ENCODE results near the gene RNF223.
A peak's percentile ranks its signal among the peaks of the same experiment; 100 is the strongest.

RNF223 gene
- 0 reads per million in 3 donors for total RNA-seq

DNA sequence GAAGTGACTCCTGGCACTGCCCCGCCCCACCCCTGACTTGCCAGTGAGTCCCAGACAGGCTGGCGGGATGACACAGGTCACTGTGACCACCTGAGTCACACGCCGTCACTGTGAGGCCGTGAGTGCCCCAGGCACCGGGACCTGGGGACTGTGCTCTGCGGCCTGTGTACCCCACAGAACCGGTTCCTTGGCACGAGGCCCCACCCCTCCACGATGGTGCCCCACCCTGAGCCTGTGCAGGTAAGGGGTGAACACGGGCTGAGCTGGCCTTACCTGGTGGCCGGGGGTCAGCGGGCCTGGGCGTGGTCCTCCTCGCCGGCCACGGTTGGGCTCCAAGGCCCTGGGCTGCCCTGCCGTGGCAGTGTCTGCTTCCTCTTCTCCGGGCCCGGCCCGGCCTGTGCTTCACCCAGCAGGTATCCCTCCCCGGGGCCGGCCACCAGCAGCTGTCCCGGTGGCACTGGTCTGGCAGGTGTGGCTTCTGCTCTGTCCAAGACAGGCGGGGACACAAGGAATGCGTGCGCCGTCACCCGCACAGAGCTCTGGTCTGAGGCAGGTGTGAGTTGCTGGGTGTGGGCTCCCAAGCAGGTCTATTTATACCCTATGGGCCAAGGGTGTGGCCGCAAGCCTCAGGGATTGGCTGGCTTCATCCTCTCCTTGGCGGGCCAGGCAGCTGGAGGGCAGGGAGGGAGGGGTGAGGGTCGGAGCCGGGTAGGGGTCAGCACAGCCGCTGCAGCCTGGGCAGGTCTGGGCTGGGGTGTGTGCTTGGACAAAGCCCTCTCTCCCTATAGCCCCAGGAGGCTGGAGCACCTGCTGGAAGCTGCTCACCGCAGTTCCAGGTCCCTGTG is at the start of gene RNF223:
Gene RNF223 (minus strand): TSS at position 564 of the 845 bp plus-strand sequence. CDS start 1,740 bp downstream, outside the sequence.
- H3K4me3 ChIP-seq (ENCODE audit: insufficient read depth, low read depth, low read length, poor library complexity, severe bottlenecking): no peak within 1 kb of the TSS
- DNase-seq: no peak
- H3K36me3 ChIP-seq (ENCODE audit: control insufficient read depth, insufficient read depth, low read length): no peaks in the 10 kb centered on the region
- H3K27me3 ChIP-seq (replicated peaks; ENCODE audit: control insufficient read depth, insufficient read depth, low read length, poor library complexity, severe bottlenecking): peaks cover 8% of the 10 kb centered on the region
- no peaks in the 10 kb centered on the region for H3K9me3 ChIP-seq (ENCODE audit: control insufficient read depth, low read length)
- peaks cover 7% of the 10 kb centered on the region for H3K4me1 ChIP-seq (ENCODE audit: control insufficient read depth, insufficient read depth, low read length, poor library complexity, severe bottlenecking)
- no peak within 1 kb of the TSS for H3K27ac ChIP-seq (ENCODE audit: insufficient read depth, low read length, poor library complexity, severe bottlenecking)

- Histone ChIP-seq H3K27me3 (replicated peaks; ENCODE audit: control insufficient read depth, insufficient read depth, low read length, poor library complexity, severe bottlenecking) (no peaks in the 10 kb centered on the region), H3K27ac (ENCODE audit: insufficient read depth, low read length, poor library complexity, severe bottlenecking) (no peak overlapping the region), H3K36me3 (ENCODE audit: control insufficient read depth, insufficient read depth, low read length) (no peaks in the 10 kb centered on the region), H3K9me3 (ENCODE audit: control insufficient read depth, low read length) (no peaks in the 10 kb centered on the region), H3K4me3 (ENCODE audit: insufficient read depth, low read depth, low read length, poor library complexity, severe bottlenecking) (no peak overlapping the region), H3K4me1 (ENCODE audit: control insufficient read depth, insufficient read depth, low read length, poor library complexity, severe bottlenecking) (peaks cover 10% of the 10 kb centered on the region)
- no peak for DNase-seq
Observed at GRCh38 chr1:1122981-1123480, 48.9 kb upstream of the RNF223 start.

DNA sequence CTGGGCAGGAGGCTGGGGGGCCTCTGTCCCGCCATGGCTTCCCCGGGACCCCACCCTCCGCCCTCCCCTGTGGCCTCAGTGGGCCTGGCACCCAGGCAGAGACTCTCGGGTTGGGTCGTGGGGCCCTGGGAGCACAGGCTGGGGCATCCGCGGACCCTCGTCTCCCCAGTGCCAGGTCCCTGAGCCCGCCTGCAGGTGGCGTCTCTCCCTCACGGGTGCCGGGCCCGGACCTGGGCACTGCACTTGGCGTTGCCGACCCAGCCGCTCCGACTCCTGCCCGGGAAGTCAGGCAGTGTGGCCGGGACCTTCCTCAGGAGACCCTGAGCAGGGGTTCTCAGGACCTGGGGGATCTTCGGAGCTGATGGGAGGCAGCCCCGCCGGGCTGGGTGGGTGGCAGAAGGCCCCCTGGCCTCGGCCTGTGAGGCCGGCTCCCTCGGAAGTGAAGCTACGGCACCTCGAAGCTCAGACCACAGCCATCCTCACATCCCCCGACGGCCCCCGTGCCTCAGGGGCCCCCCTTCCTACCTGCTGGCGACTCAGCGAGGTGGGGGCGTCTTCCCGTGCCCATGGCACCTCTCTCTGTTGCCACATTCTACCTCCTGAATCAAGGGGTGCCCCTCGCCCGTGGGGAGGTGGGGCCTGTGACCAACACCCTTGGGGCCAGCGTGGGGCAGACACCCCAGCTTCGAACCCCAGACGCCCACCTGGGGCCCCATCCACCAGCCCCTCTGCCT is 48.1 kb upstream of the RNF223 start:
- peak; percentile 65 to 74 (median 68) for DNase-seq
- H3K4me1 ChIP-seq (ENCODE audit: control insufficient read depth, insufficient read depth, low read length, poor library complexity, severe bottlenecking): peaks cover 10% of the 10 kb centered on the region
- H3K27me3 ChIP-seq (replicated peaks; ENCODE audit: control insufficient read depth, insufficient read depth, low read length, poor library complexity, severe bottlenecking): no peaks in the 10 kb centered on the region
- no peak overlapping the region for H3K27ac ChIP-seq (ENCODE audit: insufficient read depth, low read length, poor library complexity, severe bottlenecking)
- no peaks in the 10 kb centered on the region for H3K9me3 ChIP-seq (ENCODE audit: control insufficient read depth, low read length)
- H3K36me3 ChIP-seq (ENCODE audit: control insufficient read depth, insufficient read depth, low read length): no peaks in the 10 kb centered on the region
- peak overlapping the region; percentile 56 for H3K4me3 ChIP-seq (ENCODE audit: insufficient read depth, low read depth, low read length, poor library complexity, severe bottlenecking)

- Histone ChIP-seq H3K4me3 (ENCODE audit: insufficient read depth, low read depth, low read length, poor library complexity, severe bottlenecking) (peak overlapping the region; percentile 56), H3K27ac (ENCODE audit: insufficient read depth, low read length, poor library complexity, severe bottlenecking) (no peak overlapping the region), H3K9me3 (ENCODE audit: control insufficient read depth, low read length) (no peaks in the 10 kb centered on the region), H3K4me1 (ENCODE audit: control insufficient read depth, insufficient read depth, low read length, poor library complexity, severe bottlenecking) (peaks cover 12% of the 10 kb centered on the region), H3K27me3 (replicated peaks; ENCODE audit: control insufficient read depth, insufficient read depth, low read length, poor library complexity, severe bottlenecking) (no peaks in the 10 kb centered on the region), H3K36me3 (ENCODE audit: control insufficient read depth, insufficient read depth, low read length) (no peaks in the 10 kb centered on the region)
- DNase-seq: no peak
Observed at GRCh38 chr1:1121611-1122077, 47.5 kb upstream of the RNF223 start.

- Histone ChIP-seq H3K4me1 (ENCODE audit: control insufficient read depth, insufficient read depth, low read length, poor library complexity, severe bottlenecking) (peaks cover 13% of the 10 kb centered on the region), H3K36me3 (ENCODE audit: control insufficient read depth, insufficient read depth, low read length) (no peaks in the 10 kb centered on the region), H3K27ac (ENCODE audit: insufficient read depth, low read length, poor library complexity, severe bottlenecking) (no peak overlapping the region), H3K4me3 (ENCODE audit: insufficient read depth, low read depth, low read length, poor library complexity, severe bottlenecking) (no peak overlapping the region), H3K9me3 (ENCODE audit: control insufficient read depth, low read length) (no peaks in the 10 kb centered on the region), H3K27me3 (replicated peaks; ENCODE audit: control insufficient read depth, insufficient read depth, low read length, poor library complexity, severe bottlenecking) (no peaks in the 10 kb centered on the region)
- DNase-seq: no peak
Observed at GRCh38 chr1:1120866-1121591, 46.9 kb upstream of the RNF223 start.

DNA sequence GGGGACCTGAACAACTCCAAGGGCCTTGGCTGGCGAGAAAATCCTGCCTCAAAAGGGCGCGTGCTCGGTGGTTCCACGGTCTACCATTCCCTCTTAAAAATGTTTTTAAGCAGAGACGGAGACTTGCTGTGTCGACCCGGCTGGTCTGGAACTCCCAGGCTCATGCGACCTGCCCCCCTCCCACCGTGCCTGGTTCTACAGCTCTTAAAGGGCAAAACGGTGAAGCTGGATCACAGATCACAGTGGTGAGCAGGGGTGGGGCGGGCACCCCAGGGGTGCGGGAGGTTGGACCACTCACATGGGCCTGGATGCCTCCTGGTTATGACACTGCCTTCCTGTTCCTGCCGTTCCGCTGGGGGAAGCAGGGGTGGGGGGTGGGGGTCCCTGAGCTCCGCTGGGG is 46.0 kb upstream of the RNF223 start:
- Histone ChIP-seq H3K4me3 (ENCODE audit: insufficient read depth, low read depth, low read length, poor library complexity, severe bottlenecking) (no peak overlapping the region), H3K27ac (ENCODE audit: insufficient read depth, low read length, poor library complexity, severe bottlenecking) (no peak overlapping the region), H3K9me3 (ENCODE audit: control insufficient read depth, low read length) (no peaks in the 10 kb centered on the region), H3K4me1 (ENCODE audit: control insufficient read depth, insufficient read depth, low read length, poor library complexity, severe bottlenecking) (peaks cover 15% of the 10 kb centered on the region), H3K27me3 (replicated peaks; ENCODE audit: control insufficient read depth, insufficient read depth, low read length, poor library complexity, severe bottlenecking) (no peaks in the 10 kb centered on the region), H3K36me3 (ENCODE audit: control insufficient read depth, insufficient read depth, low read length) (no peaks in the 10 kb centered on the region)
- DNase-seq: no peak

DNA sequence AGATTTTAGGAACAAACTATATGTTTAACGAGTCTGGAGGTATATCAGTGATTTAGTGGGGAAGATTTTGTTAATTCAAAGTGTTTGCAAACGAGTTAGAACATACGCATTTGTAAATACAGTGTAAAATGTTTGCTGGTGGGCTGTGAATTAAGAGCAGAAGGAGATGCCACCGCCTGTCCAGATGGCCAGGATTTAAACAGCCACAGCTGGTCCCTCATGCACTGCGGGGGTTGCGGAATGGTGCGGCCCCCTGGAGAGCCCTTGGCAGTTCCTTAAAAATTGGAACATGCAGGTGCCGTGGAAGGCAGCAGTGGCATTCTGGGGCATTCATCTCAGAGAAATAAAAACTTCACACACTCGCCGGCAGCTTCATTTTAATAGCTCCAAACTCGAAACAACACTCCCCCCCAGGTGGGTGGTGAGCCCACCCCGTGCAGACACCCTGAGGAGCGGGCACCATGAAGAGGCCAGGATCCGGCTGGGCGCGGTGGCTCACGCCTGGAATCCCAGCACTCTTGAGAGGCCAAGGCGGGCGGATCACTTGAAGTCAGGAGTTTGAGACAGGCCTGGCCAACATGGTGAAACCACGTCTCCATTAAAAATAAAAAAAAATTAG is 45.3 kb upstream of the RNF223 start:
- Histone ChIP-seq H3K36me3 (ENCODE audit: control insufficient read depth, insufficient read depth, low read length) (no peaks in the 10 kb centered on the region), H3K27me3 (replicated peaks; ENCODE audit: control insufficient read depth, insufficient read depth, low read length, poor library complexity, severe bottlenecking) (no peaks in the 10 kb centered on the region), H3K4me1 (ENCODE audit: control insufficient read depth, insufficient read depth, low read length, poor library complexity, severe bottlenecking) (peaks cover 18% of the 10 kb centered on the region), H3K27ac (ENCODE audit: insufficient read depth, low read length, poor library complexity, severe bottlenecking) (no peak overlapping the region), H3K4me3 (ENCODE audit: insufficient read depth, low read depth, low read length, poor library complexity, severe bottlenecking) (no peak overlapping the region), H3K9me3 (ENCODE audit: control insufficient read depth, low read length) (no peaks in the 10 kb centered on the region)
- no peak for DNase-seq

DNA sequence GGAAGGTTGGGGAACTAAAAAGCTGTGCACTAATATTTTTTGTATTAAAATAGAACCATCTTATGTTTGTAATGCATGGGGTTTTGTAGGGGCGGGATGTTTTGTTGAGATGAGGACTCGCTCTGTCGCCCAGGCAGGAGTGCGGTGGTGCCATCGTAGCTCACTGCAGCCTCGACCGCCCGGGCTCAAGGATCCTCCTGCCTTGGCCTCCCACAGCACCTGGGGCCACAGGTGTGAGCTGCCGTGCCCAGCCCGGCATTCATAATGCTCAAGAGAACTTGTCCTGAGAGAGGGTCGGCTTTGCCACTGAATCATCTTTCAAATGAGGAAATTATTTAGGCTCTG is 44.7 kb upstream of the RNF223 start:
- Histone ChIP-seq H3K36me3 (ENCODE audit: control insufficient read depth, insufficient read depth, low read length) (no peaks in the 10 kb centered on the region), H3K27ac (ENCODE audit: insufficient read depth, low read length, poor library complexity, severe bottlenecking) (no peak overlapping the region), H3K4me1 (ENCODE audit: control insufficient read depth, insufficient read depth, low read length, poor library complexity, severe bottlenecking) (peaks cover 18% of the 10 kb centered on the region), H3K4me3 (ENCODE audit: insufficient read depth, low read depth, low read length, poor library complexity, severe bottlenecking) (no peak overlapping the region), H3K27me3 (replicated peaks; ENCODE audit: control insufficient read depth, insufficient read depth, low read length, poor library complexity, severe bottlenecking) (no peaks in the 10 kb centered on the region), H3K9me3 (ENCODE audit: control insufficient read depth, low read length) (no peaks in the 10 kb centered on the region)
- DNase-seq: no peak

GRCh38 chr1:1118011-1118875 is 44.1 kb upstream of the RNF223 start:
- no peak for DNase-seq
- Histone ChIP-seq H3K4me3 (ENCODE audit: insufficient read depth, low read depth, low read length, poor library complexity, severe bottlenecking) (no peak overlapping the region), H3K27me3 (replicated peaks; ENCODE audit: control insufficient read depth, insufficient read depth, low read length, poor library complexity, severe bottlenecking) (no peaks in the 10 kb centered on the region), H3K27ac (ENCODE audit: insufficient read depth, low read length, poor library complexity, severe bottlenecking) (no peak overlapping the region), H3K9me3 (ENCODE audit: control insufficient read depth, low read length) (no peaks in the 10 kb centered on the region), H3K36me3 (ENCODE audit: control insufficient read depth, insufficient read depth, low read length) (no peaks in the 10 kb centered on the region), H3K4me1 (ENCODE audit: control insufficient read depth, insufficient read depth, low read length, poor library complexity, severe bottlenecking) (peaks cover 18% of the 10 kb centered on the region)

Data from effector memory CD4-positive, alpha-beta T cell (primary cell).